BLaER1 treated with 17β-estradiol and CSF1 and Interleukin-3, amounts not matched to agents 10 nM and 100 nM (cell line): ENCODE results near the gene ZNF581.

Experiments used
- H3K27ac ChIP-seq, 11 experiments: shearing (Covaris generic); formaldehyde crosslinking; 2 replicates each; pipeline ENCODE4 v1.8.1; 2022
- H3K27me3 ChIP-seq, 11 experiments: shearing (Covaris generic); formaldehyde crosslinking; 2 replicates each; pipeline ENCODE4 v1.8.1; 2022
- H3K36me3 ChIP-seq, 11 experiments: shearing (Covaris generic); formaldehyde crosslinking; 2 replicates each; pipeline ENCODE4 v1.8.1; 2022
- H3K4me1 ChIP-seq, 10 experiments: shearing (Covaris generic); formaldehyde crosslinking; 2 replicates each; pipeline ENCODE4 v1.8.1; 2022
- H3K4me2 ChIP-seq, 11 experiments: shearing (Covaris generic); formaldehyde crosslinking; 2 replicates each; pipeline ENCODE4 v1.8.1; 2022
- H3K4me3 ChIP-seq, 10 experiments: shearing (Covaris generic); formaldehyde crosslinking; 2 replicates each; pipeline ENCODE4 v1.8.1; 2022
- H3K9ac ChIP-seq, 11 experiments: shearing (Covaris generic); formaldehyde crosslinking; 2 replicates each; pipeline ENCODE4 v1.8.1; 2022
- H3K9me3 ChIP-seq, 11 experiments: shearing (Covaris generic); formaldehyde crosslinking; replicated peaks in 1 of 11; 2 replicates each; pipeline ENCODE4 v1.8.1; 2022
- H4K20me1 ChIP-seq, 11 experiments: shearing (Covaris generic); formaldehyde crosslinking; 2 replicates each; pipeline ENCODE4 v1.8.1; 2022
- Cebpa-rat ChIP-seq, 11 experiments: shearing (Covaris generic); IDR thresholded peaks; 2 replicates each; pipeline ENCODE4 v1.8.1; 2022

ZNF581 gene

DNA sequence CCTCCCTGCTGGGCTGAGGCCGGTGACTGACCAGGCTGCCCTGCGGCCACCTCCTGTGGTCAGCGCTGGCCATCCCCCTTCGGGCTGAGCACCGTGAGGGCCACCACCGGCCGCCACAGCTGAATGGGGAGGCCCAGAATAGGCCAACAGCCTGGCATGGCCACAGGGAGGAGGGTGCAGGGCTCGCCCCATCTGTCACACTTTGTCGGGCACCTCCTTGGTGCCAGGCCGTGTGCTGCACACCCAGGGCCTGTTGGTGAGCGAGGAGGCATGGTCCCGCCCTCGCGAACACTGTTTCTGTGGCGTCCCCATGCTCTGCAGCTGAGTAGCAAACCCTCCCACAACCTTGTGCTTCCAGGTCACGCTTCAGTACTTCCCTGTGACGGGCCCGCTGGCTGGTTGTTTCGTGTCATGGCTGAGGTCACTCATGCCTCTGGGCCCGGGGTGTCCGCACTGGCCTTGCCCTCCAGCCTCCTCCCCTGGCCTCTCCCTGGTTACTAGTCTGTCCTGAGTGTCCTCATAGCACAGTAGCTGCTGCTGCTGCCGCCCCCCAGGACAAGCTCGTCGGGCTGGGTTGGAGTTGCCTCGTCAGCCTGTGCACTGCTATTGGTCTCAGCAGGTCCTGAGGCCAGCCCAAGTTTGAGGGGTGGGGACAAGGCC, 46.8 kb downstream of the ZNF581 start:
- Histone ChIP-seq H3K9me3 (no peaks in the 10 kb centered on the region), H4K20me1 (peaks cover 61 to 100% (median 89%) of the 10 kb centered on the region in 11 experiments), H3K9ac (peak overlapping the region in 3 of 11 experiments; percentile 23 to 50 (median 24); a peak in 2 of 22 replicates), H3K36me3 (peaks cover 87 to 100% (median 96%) of the 10 kb centered on the region in 11 experiments), H3K4me2 (peak overlapping the region in 6 of 11 experiments; percentile 20 to 44 (median 31); a peak in 6 of 22 replicates), H3K4me3 (no peak overlapping the region), H3K27ac (0 out of 22 replicates have a peak overlapping the region, but pooled peaks of 1 of the 11 experiments have one; percentile 22), H3K27me3 (no peaks in the 10 kb centered on the region), H3K4me1 (peaks cover 22 to 44% (median 34%) of the 10 kb centered on the region in 10 experiments; a peak in 19 of 20 replicates)
- no peak for TF ChIP-seq Cebpa-rat (IDR thresholded peaks at IDR 0.05)

DNA sequence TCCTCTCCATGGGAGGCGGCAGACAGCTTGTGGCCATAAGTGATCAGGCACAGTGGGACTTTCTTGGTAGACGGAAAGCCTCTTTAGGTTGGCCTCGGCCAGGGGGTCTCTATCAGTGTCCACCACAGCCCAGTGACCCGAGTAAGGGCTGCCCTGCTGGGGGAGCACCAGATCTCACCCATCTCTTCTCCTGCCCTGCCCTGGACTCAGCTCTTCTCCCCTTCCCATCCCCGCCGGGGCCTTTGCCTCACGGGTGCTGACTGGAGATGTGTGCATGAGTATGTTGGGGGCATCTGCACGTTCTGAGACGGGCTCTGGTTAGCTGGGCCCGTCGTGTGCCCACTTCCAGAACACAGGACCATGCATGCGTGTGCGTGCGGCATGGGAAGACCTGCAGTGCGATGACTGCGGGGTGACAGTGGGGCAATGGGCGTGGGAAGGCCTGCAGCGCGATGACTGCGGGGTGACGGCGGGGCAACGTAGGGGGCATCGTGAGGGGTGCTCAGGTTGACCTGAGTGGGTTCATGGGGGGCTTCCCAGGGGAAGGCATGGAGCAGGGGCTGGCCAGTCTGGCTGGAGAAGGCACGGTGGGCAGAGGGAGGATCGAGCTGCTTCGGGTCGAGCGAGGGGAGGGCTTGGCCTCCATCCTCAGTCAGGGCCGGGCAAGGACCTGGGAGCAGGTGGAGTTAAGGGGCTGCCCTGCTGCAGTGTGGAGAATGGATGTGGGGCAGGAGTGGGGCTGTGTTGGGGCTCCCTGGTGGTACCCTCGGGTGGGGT, 47.5 kb downstream of the ZNF581 start:
- H3K27ac ChIP-seq, result no peak overlapping the region
- no peak for TF ChIP-seq Cebpa-rat (IDR thresholded peaks at IDR 0.05)
- H3K9me3 ChIP-seq, result no peaks in the 10 kb centered on the region
- peaks cover 87 to 100% (median 96%) of the 10 kb centered on the region in 11 experiments for H3K36me3 ChIP-seq
- H3K27me3 ChIP-seq, result no peaks in the 10 kb centered on the region
- H3K4me3 ChIP-seq, result no peak overlapping the region
- no peak overlapping the region for H3K9ac ChIP-seq
- peaks cover 19 to 44% (median 34%) of the 10 kb centered on the region in 10 experiments; a peak in 19 of 20 replicates for H3K4me1 ChIP-seq
- H4K20me1 ChIP-seq, result peaks cover 54 to 100% (median 84%) of the 10 kb centered on the region in 11 experiments
- no peak overlapping the region for H3K4me2 ChIP-seq

DNA sequence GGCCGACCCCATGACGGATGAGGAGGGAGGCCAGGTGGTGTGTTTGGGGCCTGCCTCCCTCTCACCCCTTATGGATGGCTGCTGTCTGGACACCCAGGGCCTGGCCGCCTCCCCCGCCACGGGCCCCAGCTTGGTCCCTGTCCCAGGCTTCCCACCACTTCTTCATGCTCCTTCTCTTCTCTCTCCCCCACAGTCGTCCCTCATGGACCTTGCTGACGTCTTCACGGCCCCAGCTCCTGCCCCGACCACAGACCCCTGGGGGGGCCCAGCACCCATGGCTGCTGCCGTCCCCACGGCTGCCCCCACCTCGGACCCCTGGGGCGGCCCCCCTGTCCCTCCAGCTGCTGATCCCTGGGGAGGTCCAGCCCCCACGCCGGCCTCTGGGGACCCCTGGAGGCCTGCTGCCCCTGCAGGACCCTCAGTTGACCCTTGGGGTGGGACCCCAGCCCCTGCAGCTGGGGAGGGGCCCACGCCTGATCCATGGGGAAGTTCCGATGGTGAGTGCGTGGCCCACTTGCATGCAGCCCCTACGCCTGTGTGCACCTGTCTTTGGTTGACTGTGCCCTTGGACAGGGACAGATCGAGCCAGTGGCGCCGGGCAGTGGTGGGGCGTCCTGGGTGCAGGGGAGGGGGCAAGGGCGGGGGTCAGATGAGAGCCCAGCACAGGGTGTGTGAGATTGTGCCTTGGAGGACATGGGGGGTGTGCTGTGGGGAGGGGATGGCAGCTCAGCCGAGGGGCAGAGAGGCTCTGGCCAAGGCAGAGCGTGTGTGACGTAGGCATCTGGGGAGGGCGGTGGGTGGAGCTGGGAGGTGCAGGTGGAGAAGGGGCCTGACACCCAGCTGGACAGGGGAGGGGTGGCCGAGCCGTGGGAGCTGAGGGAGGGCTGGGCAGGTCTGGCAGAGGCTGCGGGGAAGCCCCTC, 48.4 kb downstream of the ZNF581 start:
- Histone ChIP-seq H3K4me1 (peaks cover 10 to 36% (median 33%) of the 10 kb centered on the region in 10 experiments; a peak in 18 of 20 replicates), H3K4me2 (no peak overlapping the region), H3K9ac (no peak overlapping the region), H3K36me3 (peaks cover 88 to 100% (median 97%) of the 10 kb centered on the region in 11 experiments), H4K20me1 (peaks cover 46 to 100% (median 82%) of the 10 kb centered on the region in 11 experiments), H3K27ac (no peak overlapping the region), H3K27me3 (no peaks in the 10 kb centered on the region), H3K9me3 (no peaks in the 10 kb centered on the region), H3K4me3 (no peak overlapping the region)
- no peak for TF ChIP-seq Cebpa-rat (IDR thresholded peaks at IDR 0.05)

DNA sequence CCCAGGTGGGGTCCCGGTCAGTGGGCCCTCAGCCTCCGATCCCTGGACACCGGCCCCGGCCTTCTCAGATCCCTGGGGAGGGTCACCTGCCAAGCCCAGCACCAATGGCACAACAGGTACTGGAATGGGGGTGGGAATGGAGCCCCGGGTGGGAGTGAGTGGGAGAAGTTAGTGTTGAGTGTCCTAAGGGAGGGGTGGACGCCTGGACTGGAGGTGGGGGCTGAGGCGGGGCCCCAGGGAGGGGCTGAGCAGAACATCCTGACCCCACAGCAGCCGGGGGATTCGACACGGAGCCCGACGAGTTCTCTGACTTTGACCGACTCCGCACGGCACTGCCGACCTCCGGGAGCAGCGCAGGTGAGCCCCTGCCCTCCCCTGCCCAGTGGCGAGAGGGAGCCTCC, 49.2 kb downstream of the ZNF581 start:
- TF ChIP-seq Cebpa-rat (IDR thresholded peaks at IDR 0.05), result no peak
- Histone ChIP-seq H3K27ac (no peak overlapping the region), H3K9ac (no peak overlapping the region), H3K4me3 (no peak overlapping the region), H3K4me1 (peaks cover 2 to 29% (median 24%) of the 10 kb centered on the region in 10 experiments; a peak in 18 of 20 replicates), H4K20me1 (peaks cover 37 to 100% (median 79%) of the 10 kb centered on the region in 11 experiments), H3K27me3 (no peaks in the 10 kb centered on the region), H3K4me2 (no peak overlapping the region), H3K36me3 (peaks cover 88 to 100% (median 97%) of the 10 kb centered on the region in 11 experiments), H3K9me3 (no peaks in the 10 kb centered on the region)

DNA sequence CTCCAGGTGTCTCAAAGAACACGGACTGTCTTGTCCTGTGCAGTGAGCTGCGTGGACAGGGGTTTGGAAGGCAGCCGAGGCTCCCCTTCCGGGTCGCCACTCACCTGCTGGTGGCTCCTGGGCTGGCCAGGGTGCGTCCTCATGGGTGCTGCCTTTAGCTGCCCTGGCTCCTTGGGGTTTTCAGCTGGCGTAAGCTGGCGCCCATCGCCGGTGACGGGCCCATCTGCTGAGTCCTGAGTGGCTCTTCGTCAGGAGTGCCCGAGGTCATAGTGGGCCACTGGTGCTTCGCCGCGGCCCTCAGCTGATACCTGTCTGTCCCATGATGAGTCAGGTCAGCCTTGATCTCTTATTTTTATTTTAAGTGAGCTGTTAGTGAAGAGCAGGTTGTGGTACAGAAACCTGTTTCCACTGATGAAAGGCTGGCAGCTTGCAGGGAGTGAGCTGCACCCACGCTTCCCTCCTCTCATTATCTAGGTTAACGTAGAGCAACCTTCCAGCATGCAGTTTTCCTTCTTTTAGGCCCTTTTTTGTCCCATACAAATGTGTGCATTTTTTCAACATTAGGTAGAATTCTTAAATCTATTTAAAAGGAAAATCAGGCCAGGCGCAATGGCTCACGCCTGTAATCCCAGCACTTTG, 50.0 kb downstream of the ZNF581 start:
- Histone ChIP-seq H3K4me2 (no peak overlapping the region), H3K27me3 (no peaks in the 10 kb centered on the region), H3K27ac (no peak overlapping the region), H3K4me1 (peaks cover 0 to 21% (median 17%) of the 10 kb centered on the region in 10 experiments; a peak in 16 of 20 replicates), H3K36me3 (peaks cover 87 to 99% (median 94%) of the 10 kb centered on the region in 11 experiments), H3K4me3 (no peak overlapping the region), H4K20me1 (peaks cover 29 to 95% (median 72%) of the 10 kb centered on the region in 11 experiments), H3K9me3 (no peaks in the 10 kb centered on the region), H3K9ac (no peak overlapping the region)
- TF ChIP-seq Cebpa-rat (IDR thresholded peaks at IDR 0.05), result no peak

DNA sequence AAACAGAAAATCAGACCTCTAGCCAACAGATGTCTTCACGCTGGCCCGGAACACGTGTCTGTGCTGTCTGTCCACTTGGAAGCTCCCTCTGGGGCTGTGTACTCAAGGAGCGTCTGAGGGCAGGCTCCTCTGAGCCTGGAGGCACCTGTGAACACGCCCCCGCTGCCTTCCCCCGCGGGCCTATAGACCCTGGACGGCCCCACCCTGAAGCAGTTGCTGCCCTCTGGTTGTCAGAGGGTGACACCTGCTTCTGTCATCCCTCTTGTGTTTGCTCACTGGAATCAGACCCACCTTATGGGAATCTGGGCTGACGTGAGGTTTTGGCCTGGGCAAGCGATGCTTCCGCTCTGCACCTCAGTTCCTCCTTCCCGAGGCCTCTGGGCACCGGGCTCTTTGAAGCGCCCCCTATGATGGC, 50.8 kb downstream of the ZNF581 start:
- Histone ChIP-seq H3K4me2 (no peak overlapping the region), H3K9ac (no peak overlapping the region), H3K4me3 (no peak overlapping the region), H4K20me1 (peaks cover 21 to 91% (median 64%) of the 10 kb centered on the region in 11 experiments), H3K27me3 (no peaks in the 10 kb centered on the region), H3K36me3 (peaks cover 87 to 98% (median 95%) of the 10 kb centered on the region in 11 experiments), H3K9me3 (no peaks in the 10 kb centered on the region), H3K27ac (no peak overlapping the region), H3K4me1 (peaks cover 0 to 13% (median 10%) of the 10 kb centered on the region in 10 experiments; a peak in 13 of 20 replicates)
- no peak for TF ChIP-seq Cebpa-rat (IDR thresholded peaks at IDR 0.05)

DNA sequence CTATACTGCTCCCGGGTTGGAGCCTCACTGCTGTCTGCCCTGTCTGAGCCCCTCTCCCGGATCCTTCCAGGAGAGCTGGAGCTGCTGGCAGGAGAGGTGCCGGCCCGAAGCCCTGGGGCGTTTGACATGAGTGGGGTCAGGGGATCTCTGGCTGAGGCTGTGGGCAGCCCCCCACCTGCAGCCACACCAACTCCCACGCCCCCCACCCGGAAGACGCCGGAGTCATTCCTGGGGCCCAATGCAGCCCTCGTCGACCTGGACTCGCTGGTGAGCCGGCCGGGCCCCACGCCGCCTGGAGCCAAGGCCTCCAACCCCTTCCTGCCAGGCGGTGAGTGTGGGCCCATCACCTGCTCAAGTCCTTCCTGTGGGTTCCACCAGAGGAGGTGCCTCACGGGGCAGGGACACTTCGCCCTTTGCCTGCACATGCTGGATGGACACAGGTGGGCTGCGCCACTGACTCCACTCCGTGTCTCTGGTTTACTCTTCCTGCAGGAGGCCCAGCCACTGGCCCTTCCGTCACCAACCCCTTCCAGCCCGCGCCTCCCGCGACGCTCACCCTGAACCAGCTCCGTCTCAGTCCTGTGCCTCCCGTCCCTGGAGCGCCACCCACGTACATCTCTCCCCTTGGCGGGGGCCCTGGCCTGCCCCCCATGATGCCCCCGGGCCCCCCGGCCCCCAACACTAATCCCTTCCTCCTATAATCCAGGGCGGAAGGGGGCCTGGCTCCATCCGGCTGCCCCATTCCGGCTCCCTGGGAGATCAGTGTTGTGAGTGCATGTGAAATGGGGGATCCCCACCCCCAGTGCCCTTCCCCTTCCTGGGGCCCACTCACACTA, 51.4 kb downstream of the ZNF581 start:
- no peak overlapping the region for H3K9ac ChIP-seq
- no peaks in the 10 kb centered on the region for H3K27me3 ChIP-seq
- H3K4me1 ChIP-seq, result peaks cover 0 to 7% (median 5%) of the 10 kb centered on the region in 10 experiments; a peak in 13 of 20 replicates
- H3K4me2 ChIP-seq, result no peak overlapping the region
- no peak overlapping the region for H3K27ac ChIP-seq
- no peak overlapping the region for H3K4me3 ChIP-seq
- peaks cover 15 to 88% (median 57%) of the 10 kb centered on the region in 11 experiments for H4K20me1 ChIP-seq
- TF ChIP-seq Cebpa-rat (IDR thresholded peaks at IDR 0.05), result no peak
- H3K36me3 ChIP-seq, result peaks cover 85 to 98% (median 94%) of the 10 kb centered on the region in 11 experiments
- H3K9me3 ChIP-seq, result no peaks in the 10 kb centered on the region
